ENCODE data around the gene NOSIP. TPM values are rescaled to one million over a fixed set of nuclear protein-coding genes. Genes with fewer than 3 reads are reported as not detected.

The NOSIP gene
- total and polyA plus RNA-seq, 2 of the 4 experiments (the other 2 are of a cell fraction), result 118 to 138 TPM

GRCh38 chr19:49593233-49594113, 13.1 kb upstream of the NOSIP start (continued):
- no peak for TF ChIP-seq ELK1 (IDR thresholded peaks at IDR 0.05; ENCODE audit: borderline replicate concordance, low read depth, low read length)
- TF ChIP-seq RAD21 (IDR thresholded peaks at IDR 0.05; ENCODE audit: low read length), result no peak
- no peak for TF ChIP-seq NFE2L2 (IDR thresholded peaks at IDR 0.05; ENCODE audit: low read depth, low read length)
- no peak for TF ChIP-seq RCOR1 (IDR thresholded peaks at IDR 0.05; ENCODE audit: insufficient replicate concordance, low read length)
- TF ChIP-seq MAZ (IDR thresholded peaks at IDR 0.05; ENCODE audit: borderline replicate concordance, low read depth, low read length), result no peak
- TF ChIP-seq SMC3 (IDR thresholded peaks at IDR 0.05; ENCODE audit: low read depth, low read length), result no peak
- no peak for TF ChIP-seq CEBPB (IDR thresholded peaks at IDR 0.05; ENCODE audit: low read depth, low read length)

All from IMR-90 (cell line).